Measurements from ENCODE around the gene OPCML.

OPCML gene

DNA sequence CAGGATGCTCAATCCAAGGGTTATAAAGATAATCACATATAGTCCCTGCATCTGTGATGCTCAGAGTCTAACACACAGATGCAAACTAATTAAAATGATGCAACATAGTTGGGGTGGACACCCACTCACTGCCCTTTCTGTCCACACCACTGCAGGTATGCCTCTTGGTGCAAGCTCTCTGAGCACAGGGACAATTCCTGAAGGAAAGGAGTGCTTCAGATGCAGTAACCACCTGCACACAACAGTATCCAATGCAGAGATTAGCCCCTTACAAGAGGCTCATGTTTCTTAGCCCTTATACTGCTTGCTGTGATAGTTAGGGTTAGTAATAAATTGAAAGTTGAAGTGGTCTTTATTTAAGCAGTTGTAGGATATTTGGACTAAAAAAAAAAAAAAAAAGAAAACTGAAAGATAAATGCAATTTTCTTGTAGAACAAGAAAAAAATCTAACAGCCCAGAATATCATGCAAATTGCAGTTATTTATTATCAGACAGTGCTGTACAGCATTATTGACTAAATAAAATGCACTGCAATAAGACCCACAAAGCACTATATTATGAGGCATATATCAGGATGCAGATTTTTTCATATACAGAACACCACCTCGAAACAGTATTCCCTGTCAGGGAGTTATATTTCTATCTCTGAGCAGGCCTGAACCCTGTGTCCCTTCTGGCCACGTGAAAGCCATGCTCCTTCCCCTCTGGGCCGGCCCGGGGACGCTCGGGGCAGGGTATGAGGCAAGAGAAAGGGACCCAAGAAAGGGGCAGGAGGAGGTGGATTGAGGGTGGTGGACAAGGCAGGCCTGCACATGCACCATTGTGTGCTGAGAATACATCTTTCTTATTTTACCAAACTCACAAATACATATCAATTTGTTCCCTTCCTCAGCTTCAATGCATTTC is 260.2 kb downstream of the OPCML start:
- FAIRE-seq = no peak

DNA sequence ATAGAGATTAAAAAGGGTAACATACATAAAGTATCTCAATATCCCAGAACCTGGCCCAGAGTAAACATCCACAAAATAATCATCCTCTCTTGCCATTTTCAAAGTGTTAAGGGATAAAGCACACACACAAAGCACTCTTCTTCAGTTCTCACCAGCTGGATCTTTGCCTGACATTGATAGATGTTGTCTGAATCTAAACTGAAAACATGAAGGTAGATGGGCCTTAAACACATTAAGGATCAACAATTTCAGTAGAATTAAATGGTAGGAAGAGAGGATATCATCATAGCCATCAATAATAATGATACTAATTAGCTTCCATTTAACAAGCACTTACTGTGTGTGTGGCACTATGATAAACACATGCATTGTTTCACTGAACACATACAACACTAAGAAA is 261.1 kb downstream of the OPCML start:
- no peak for FAIRE-seq

DNA sequence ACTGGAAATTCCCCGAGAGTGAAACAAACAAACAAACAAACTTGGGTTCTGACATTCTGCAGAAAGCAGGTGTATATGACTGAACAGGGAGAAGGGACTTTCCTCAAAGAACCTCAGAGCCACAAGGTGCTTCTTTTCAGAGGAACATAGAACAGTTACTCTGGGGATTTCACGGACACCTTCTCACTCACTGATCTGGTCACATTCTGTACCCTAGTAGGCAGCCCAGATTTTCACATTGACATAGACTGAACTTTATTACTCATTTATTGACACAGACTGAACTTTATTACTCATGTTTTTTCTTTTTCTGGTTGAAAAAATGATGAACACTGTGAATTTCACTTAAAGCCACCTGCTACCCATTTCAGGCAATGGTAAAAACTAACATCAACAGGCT is 263.0 kb downstream of the OPCML start:
- FAIRE-seq = no peak

DNA sequence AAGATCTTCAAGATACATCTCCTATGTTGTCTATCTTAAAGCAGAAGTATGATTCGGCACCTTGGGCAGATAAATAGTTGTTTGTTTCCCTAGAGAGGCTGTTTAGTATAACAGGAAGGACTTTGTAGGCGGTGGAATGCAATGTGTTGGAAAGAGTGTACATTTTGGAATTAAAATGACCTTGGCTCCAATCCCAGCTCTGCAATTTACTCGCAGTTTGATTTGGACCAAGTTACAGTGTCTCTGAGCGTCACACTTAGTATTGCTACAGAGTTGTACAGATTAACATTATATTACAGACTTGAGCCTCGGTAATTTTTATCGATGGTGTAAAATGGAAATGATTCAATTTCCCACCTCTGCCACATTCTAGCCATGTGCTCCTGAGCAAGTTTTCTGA is 265.3 kb downstream of the OPCML start:
- no peak for FAIRE-seq

DNA sequence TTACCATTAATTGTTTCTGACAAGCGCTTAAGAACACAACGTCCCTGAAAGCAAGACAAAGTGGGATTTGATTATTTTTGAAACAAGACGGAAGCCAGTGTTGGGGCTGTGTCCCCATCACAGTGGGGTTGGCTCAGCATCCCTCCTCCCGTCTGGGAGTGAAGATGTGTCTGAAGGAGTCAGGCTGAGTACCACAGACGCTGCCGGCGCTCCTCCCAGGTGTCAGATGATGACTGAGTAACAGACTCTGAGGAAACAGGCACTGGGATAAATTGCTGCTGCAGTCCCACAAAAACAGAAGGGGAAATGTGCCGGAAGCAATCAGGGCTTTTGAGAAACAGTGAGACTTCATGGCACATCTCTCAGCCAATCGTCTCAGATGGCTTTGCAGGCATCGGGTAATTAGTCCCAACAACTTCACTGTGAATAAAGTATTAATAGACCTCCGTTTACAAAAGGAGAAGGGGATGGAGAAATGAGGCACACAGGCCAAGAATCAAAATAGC is 266.7 kb downstream of the OPCML start:
- FAIRE-seq = no peak

DNA sequence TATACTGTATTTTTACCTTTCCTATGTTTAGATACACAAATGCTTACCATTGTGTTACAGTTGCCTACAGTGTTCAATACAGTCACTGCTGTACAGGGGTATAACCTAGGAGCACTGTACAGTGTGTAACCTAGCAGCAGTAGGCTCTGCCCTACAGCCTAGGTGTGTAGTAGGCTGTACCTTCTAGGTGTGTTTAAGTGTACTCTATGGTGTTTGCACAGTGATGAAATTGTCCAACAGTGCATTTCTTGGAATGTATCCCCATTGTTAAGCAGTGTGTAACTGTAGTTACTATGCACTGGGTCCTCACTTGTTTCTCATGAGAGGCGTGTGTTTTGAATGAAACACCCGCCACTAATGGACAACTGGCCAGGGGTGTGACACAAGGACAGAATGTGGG is 269.0 kb downstream of the OPCML start:
- FAIRE-seq = no peak

DNA sequence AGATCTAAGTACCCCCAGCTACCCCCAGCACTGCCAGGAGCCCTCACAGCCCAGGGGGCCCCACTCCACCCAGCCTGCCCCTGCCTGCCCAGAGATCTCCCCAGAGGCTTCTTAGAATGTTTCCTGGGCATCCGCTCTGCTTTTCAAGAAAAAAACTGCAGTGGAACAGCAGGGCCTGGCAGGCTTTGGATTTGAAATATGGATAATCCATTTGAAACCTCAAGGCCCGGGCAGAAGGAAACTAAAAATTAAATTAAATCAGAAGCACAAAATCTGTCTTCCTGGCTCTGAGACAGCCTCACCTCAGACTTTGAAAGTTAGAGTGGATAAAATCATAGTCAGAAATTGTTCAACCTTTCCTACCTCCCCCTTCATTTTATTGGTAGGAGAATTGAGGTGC is 273.6 kb downstream of the OPCML start:
- no peak for FAIRE-seq

DNA sequence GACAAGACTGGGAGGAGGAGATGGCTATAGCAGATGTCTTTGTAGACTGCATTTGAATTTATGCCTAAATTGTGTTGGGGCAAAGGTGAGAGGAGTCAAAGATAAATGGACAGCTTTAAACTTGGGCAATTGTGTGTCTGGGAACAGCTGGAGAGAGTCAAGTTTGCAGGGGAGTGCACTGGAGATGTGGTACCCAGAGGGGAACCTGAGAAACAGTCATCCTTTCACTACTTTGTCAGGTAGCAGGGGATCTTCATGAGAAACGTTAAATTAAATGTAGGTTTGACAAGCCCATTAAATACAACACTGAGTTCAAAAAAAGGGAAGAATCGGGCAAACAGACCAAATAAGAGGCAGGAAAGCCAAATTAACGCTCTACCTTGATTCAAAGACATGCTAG is 277.7 kb downstream of the OPCML start:
- no peak for FAIRE-seq

DNA sequence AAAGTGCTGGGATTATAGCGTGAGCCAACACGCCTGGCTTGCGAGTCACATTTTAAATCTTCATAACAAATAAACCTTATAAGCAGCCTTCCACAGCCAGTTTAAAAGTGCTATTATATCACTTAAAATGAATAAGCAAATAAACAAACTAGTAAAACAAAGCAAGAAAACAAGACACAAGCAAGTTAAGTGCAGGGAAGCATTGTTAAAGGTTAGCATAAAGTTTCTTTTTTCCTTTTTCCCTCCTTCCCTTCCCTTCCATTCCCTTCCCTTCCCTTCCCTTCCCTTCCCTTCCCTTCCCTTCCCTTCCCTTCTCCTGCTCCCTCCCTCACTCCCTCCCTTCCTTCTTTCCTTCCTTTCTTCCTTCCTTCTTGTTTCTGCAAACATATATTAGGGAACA is 278.7 kb downstream of the OPCML start:
- no peak for FAIRE-seq

DNA sequence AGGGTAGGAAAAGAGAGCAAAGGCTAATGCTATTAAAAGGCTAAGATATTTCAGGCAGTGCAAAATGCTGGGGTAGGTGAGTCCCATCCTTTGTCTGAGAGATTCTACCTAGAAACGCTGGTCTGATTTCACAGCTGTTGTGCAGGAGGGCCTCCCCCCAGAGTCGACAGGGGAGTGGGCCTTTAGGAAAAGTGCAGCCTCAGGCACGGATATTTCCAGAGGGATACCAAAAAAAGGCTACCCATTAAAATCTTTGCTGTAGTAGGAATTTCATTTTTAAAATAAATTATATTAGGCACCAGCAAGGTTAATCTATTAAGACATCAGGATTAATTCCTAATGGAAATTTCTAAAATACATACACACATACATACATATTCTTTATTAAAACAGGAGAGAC is 280.5 kb downstream of the OPCML start:
- FAIRE-seq = no peak

DNA sequence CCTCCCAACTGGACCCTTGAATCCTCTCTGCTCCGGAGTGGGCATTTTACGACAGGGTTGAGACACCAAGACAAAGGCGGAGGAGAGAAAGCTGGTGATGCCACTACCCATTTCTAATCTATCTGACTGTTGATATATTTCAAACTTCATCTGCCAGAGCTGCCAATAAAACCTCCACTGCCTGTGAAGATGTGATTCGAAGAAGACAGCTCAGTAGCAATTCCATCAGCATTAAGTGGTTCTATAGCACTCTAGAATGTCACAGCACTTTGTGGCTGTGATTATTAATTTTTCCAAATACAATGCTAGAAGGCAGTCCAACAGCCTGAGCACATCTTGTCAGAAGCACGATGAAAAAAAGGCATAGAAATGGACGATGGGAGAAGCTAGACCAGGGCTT is 282.8 kb downstream of the OPCML start:
- no peak for FAIRE-seq

DNA sequence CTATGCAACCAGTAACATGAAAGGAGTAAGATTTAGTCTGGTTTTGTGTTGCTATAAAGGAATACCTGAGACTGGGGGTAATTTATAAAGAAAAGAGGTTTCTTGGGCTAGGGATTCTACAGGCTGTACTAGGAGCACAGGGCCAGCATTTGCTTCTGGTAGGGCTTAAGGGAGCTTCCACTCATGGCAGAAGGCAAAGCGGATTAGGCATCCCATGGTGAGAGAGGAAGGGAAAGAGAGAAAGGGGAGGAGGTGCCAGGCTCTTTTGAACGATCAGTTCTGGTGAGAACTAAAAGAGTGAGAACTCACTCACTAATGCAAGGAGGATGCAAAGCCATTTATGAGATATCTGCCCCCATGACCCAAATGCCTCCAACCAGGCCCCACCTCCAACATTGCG is 283.2 kb downstream of the OPCML start:
- FAIRE-seq = no peak

DNA sequence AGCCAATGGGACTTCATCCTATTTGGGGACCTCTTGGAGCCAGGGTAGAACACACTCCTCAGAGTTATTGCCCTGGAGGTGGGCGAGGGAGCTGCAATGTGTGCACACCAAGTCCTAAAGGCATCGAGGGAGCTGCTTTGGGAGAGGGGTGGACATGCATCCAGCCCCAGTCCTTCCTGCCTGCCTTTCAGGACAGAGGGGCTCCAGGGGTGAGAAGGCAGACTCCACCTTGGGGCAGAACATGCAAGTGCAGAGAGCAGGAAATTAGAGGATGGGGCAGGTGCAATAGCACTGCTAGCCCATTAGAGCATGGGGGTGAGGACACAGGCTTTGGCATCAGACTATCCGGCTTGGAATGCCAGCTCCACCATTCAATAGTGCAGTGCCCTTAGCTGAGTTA is 288.5 kb downstream of the OPCML start:
- FAIRE-seq = no peak

DNA sequence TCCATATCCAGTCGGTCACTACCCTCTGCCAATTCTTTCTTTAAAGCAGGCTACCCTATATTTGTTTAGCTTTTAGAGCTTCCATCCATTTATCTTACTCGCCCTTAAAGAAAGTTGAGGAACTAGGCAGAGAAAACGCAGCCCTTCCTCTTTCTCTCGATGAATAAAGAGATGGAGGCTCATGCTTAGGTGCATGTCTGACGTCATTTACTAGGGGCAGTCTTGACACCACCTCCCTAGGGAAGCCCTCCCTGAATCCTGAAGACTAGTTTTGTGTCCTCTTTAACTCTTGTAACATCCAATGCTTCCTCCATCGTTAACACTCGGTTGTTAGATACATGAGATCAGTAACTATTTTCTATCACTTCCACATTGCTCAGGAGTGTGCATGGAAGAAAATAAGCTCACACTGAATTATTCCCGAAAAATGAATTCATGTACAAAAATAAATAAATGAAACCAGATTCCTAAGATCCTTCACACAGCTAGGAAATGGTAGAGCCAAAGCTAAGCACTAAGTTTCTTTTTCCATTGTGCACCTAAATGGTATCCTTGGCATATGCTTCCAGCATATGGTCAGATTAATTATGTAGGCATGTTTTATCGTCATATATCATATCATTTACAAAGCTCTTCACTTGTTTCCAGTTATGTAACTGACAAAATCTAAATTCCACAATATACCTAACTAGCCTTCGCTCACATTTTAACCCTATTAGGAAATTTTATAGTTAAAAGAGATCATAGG is 291.2 kb downstream of the OPCML start:
- no peak for FAIRE-seq

DNA sequence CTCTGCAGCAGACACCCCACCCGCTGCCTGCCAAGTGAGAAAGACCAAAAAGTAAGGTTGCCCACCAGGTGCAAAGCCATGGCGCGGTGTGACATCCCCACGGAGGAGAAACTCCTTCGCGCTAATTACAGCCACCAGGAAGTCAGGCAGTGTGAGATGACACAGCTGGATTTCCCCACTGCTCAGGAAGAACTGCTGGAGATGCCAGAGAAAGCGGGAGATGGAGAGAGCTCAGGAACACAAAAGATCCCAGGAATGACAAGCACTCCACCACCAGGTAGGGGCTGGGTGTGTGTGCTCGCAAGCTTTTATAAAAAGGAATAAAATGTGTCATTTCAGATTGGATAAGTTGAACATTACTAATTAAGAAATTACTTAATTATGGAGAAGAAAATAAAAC is 292.7 kb downstream of the OPCML start:
- FAIRE-seq = no peak

DNA sequence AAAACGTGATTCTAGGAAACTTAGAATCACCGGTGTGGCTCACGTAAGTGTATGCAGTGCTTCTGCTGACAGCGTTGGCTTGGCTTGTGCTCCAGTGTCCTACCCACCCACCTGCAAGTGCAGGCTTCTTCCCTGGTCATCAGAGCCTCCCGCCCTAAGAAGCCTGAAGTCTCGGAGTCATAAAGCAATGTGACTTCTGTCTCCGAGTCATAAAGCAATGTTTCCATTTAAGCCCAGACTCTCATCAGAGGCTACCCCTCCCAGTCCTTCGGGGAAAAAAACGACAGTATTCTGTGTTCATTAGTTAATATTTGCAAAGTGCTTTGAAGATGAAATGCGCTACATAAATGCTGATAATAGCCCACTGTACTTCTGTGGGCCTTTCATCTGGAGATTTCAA is 293.8 kb downstream of the OPCML start:
- FAIRE-seq = no peak

DNA sequence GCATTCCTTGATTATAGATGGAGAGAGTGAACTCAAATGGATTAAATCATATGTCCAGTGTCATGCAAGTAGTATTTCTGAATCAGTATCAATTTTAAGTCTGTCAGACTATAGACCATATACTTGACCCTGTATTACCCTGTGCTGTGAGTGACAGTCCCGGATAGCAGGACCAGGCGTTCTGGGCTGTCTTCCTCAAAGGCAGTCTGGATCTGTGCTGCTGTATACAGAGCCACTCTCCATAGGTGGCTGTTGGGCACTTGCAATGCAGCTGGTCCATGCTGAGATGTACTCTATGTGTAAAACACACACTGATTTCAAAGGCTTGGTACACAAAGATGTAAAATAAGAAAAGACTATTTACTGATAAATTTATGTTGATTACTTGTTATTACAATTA is 294.3 kb downstream of the OPCML start:
- FAIRE-seq = no peak

DNA sequence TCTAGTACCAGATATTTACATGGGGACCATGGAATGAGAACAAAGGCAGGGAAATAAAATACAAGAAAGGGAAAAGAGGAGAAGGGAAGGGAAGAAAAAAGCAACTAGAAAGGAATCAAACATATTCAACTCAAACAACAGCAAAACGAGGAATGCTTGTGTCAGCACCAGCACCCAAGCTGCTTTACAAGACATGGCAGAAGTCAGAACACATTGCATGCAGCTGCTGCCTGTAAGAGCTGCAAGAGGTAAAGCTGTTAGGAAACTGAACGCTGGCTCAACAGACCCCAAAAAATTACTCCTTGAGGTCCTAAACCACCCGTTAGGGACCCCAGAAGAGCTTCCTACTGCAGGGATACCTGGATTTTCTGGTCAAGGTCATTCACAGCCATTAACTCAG is 296.9 kb downstream of the OPCML start:
- FAIRE-seq = no peak

DNA sequence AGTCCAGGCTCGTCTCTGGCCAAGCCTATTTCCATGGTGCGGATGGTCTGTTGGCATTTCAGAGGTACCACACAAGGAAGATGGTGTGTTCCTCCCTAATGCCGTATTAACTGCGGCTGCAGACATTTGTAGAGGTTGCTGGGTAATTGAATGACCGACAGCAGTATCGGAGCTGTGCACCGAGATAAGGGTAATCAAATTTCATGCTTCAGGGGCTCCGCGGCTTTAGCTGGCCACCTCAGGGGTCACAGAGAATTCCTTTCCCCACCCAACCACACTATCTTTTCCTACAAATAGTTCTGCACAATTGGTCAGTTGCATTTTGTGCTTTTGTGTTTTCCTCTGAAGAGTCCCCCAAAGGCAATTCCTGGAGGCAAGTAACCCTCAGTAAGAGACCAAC is 297.4 kb downstream of the OPCML start:
- FAIRE-seq = no peak

DNA sequence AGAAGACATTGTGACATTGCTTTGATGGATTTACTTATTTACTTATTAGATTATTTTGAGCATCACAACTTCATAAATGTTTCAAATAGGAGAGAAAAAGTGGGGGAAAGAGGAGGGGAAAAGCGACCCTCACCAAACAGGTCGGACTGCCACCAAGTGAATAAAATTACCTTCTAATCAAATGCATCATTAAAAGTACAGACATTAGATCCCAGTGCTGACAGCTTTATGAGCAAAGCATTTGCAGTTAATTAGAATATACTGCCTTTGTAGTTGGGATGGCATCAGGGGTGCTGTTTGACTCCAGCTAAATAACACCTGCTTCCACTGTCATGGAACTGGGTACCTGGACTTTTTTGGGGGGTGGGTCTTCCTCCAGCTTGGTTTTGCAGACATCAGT is 299.6 kb downstream of the OPCML start:
- FAIRE-seq = no peak

DNA sequence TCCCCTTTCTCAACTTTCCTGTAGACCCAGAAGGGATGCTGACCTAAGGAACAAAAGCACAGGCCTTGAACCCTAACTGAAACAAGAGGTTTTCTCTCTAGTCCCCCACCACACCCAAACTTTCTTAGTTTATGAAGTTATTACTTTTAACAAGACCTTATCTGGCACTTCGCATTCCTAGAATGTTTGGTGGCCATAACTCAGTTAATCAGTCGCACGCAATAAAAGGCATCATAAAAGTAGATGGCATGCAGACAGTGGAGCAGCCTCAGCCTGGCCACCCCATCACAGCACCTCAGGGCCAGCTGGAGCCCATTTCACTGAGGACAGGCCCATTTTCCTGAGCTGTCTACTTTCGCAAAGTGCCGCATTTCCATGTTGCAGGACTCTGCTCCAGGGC is 301.9 kb downstream of the OPCML start:
- no peak for FAIRE-seq

DNA sequence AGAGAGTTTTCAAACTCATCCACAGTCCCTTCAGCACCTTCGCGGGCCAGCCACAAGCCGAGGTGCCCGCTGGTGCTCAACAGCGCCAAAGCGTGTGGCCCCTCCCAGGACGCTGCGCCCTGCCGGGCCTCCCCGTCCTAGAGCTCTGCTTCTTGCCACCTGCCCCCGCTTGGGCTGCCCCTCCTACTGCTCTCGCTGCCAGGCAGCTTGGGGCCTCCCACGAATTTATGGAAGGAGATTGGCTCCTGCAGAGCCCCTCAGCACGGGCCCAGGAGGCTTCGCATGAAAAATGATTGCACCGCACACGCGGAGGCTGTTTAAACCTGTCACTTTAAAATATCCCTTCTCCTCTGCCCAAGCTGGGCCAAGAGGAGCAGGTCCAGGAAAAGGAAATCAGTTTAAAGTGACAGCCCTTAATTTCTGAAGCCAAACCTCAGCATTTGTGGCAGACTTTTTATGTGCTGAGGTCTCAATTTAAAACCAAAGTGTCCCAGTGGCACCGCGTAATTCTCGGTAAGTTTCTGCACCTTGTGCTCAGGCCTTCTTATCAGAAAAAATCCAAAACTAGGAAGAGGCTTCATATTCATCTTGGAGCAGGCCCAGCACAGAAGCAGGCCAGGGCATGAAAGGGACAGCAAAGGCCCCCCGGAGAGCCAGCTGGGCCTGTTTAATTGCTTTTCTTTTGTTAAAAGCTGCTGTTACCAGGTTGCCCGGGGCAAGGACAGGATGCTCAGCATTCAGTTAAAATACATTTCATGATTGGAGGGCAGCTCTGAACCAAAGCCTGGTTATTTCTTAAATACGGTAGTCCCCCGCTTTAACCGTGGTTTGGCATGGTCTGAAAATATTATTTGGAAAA is 303.6 kb downstream of the OPCML start:
- FAIRE-seq = no peak

DNA sequence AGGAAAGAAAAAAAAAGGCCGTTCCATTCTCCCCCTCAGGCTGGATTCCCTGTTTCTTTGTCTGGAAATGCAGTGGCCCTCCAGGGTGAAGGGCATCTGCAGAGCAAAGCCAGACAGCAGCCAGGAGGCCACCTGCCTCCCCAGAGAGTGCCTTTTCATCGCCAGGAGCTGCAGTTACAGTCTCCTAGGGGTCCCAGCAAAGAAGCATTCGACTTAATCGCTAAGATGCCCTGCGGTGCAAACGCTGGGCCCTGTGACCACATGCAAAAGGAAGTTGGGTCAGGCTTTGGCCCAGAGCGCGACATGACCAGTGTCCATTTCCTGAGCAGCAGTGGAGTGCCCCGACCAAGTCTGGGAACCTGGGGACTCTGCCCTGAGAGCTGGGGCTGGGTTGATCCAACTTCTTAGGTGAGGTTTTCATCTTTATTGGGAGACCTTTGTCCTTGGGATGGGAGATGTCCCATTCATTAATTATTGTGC is 304.6 kb downstream of the OPCML start:
- no peak for FAIRE-seq
